HG02981 (cell line): ENCODE measurements around the gene RPL35A.

Experiments used
- ATAC-seq: cut with Tn5 transposase; IDR thresholded peaks from one replicate; pipeline ENCODE4 v1.9.1; 2021; ENCODE audit warnings: mild to moderate bottlenecking, moderate library complexity; ENCODE audit not compliant: unreplicated experiment

The RPL35A gene

GRCh38 chr3:197994736-197995135 is 44.7 kb downstream of the RPL35A start:
- ATAC-seq = no peak

DNA sequence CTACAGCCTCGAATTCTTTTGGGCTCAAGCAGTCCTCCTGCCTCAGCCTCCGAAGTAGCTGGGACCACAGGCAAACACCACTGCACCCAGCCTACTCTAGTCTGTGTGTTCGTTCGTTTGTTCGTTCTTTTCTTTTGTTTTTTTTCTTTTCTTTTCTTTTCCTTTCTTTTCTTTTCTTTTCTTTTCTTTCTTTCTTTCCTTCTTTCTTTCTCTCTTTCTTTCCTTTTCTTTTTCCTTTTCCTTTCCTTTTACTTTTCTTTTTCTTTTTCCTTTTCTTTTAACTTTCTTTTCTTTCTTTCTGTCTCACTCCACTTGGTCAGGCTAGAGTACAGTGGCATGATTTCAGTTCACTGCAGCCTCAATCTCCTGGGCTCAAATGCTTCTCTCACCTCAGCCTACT is 46.9 kb downstream of the RPL35A start:
- no peak for ATAC-seq

- ATAC-seq = no peak
Measured at GRCh38 chr3:197997936-197998335, 47.9 kb downstream of the RPL35A start.
